ENCODE measurements around the gene SCTR. TPM values are rescaled to one million over a fixed set of nuclear protein-coding genes. Genes with fewer than 3 reads are reported as not detected.

Gene SCTR
- not detected in 2 replicates for total RNA-seq

GRCh38 chr2:119523952-119524694, at the start of gene SCTR:
SCTR (minus strand) TSS chr2:119524483; CDS start chr2:119524226, 257 bp downstream.

GRCh38 chr2:119544075-119544938, 20.0 kb upstream of the SCTR start, which contains the start of gene CFAP221:
CFAP221 (plus strand) TSS chr2:119544449; CDS start chr2:119546132, 1,683 bp downstream.

GRCh38 chr2:119431155-119431975, 92.9 kb downstream of the SCTR start, which contains the start of gene TMEM37:
TMEM37 (plus strand) TSS chr2:119431854; CDS start chr2:119431904, 50 bp downstream.

Other genes with a start within 250 kb of the SCTR start
- gene C2orf76, start 157.6 kb downstream of the SCTR start, total RNA-seq = 9.8 and 18.2 TPM in 2 replicates
- 192 and 222 TPM in 2 replicates for gene DBI, start 157.5 kb downstream of the SCTR start, total RNA-seq
- gene TMEM37, start 92.6 kb downstream of the SCTR start, total RNA-seq = 2.0 and 7.6 TPM in 2 replicates
- gene CFAP221, start 20.0 kb upstream of the SCTR start, total RNA-seq = not detected in 2 replicates
- 6.4 and 8.2 TPM in 2 replicates for gene TMEM177, start 154.7 kb upstream of the SCTR start, total RNA-seq
- 8.2 and 20.8 TPM in 2 replicates for gene PTPN4, start 235.4 kb upstream of the SCTR start, total RNA-seq

Measured in pericardium fibroblast (primary cell).